ENCODE data around the gene TWSG1.

Gene TWSG1

GRCh38 chr18:9334329-9334972, at the start of gene TWSG1:
Gene TWSG1 (plus strand): TSS chr18:9334773. CDS start chr18:9337230, 2,457 bp downstream.
- DNase-seq (ENCODE audit: low read depth in 2 of 2), result peak; percentile 88 to 92

GRCh38 chr18:9285604-9286003, 49.0 kb upstream of the TWSG1 start:
- DNase-seq (ENCODE audit: low read depth in 2 of 2), result no peak

GRCh38 chr18:9287036-9287435, 47.5 kb upstream of the TWSG1 start:
- DNase-seq (ENCODE audit: low read depth in 2 of 2), result no peak

- no peak for DNase-seq (ENCODE audit: low read depth in 2 of 2)
Measured at GRCh38 chr18:9289698-9290097, 44.9 kb upstream of the TWSG1 start.

- DNase-seq (ENCODE audit: low read depth in 2 of 2), result no peak
Measured at GRCh38 chr18:9290156-9290555, 44.4 kb upstream of the TWSG1 start.

- DNase-seq (ENCODE audit: low read depth in 2 of 2), result no peak
Measured at GRCh38 chr18:9292047-9292446, 42.5 kb upstream of the TWSG1 start.

GRCh38 chr18:9293948-9294347, 40.6 kb upstream of the TWSG1 start:
- no peak for DNase-seq (ENCODE audit: low read depth in 2 of 2)

- no peak for DNase-seq (ENCODE audit: low read depth in 2 of 2)
Measured at GRCh38 chr18:9296233-9297006, 38.2 kb upstream of the TWSG1 start.

GRCh38 chr18:9297007-9297393, 37.6 kb upstream of the TWSG1 start:
- no peak for DNase-seq (ENCODE audit: low read depth in 2 of 2)

GRCh38 chr18:9304388-9305070, 30.0 kb upstream of the TWSG1 start:
- DNase-seq (ENCODE audit: low read depth in 2 of 2), result no peak

GRCh38 chr18:9319333-9319732, 15.2 kb upstream of the TWSG1 start:
- DNase-seq (ENCODE audit: low read depth in 2 of 2), result no peak

- no peak for DNase-seq (ENCODE audit: low read depth in 2 of 2)
Measured at GRCh38 chr18:9321017-9321452, 13.5 kb upstream of the TWSG1 start.

- no peak for DNase-seq (ENCODE audit: low read depth in 2 of 2)
Measured at GRCh38 chr18:9321736-9322135, 12.8 kb upstream of the TWSG1 start.

GRCh38 chr18:9322744-9323143, 11.8 kb upstream of the TWSG1 start:
- DNase-seq (ENCODE audit: low read depth in 2 of 2), result no peak

- DNase-seq (ENCODE audit: low read depth in 2 of 2), result no peak
Measured at GRCh38 chr18:9323750-9324445, 10.7 kb upstream of the TWSG1 start.

- DNase-seq (ENCODE audit: low read depth in 2 of 2), result no peak
Measured at GRCh38 chr18:9325716-9326115, 8.9 kb upstream of the TWSG1 start.

GRCh38 chr18:9328776-9329175, 5.8 kb upstream of the TWSG1 start:
- DNase-seq (ENCODE audit: low read depth in 2 of 2), result no peak

GRCh38 chr18:9329471-9329870, 5.1 kb upstream of the TWSG1 start:
- DNase-seq (ENCODE audit: low read depth in 2 of 2), result no peak

- no peak for DNase-seq (ENCODE audit: low read depth in 2 of 2)
Measured at GRCh38 chr18:9330419-9330818, 4.2 kb upstream of the TWSG1 start.

GRCh38 chr18:9333441-9334328, 888 bp upstream of the TWSG1 start:
- no peak for DNase-seq (ENCODE audit: low read depth in 2 of 2)
